NCI-H510A treated with DMSO at 0.1 percent for 48 hours (cell line): Measurements from ENCODE around the gene RIMS4.

ENCODE experiments used
- DNase-seq: peaks from one replicate; lab custom pipeline; 2025; lab: John Stamatoyannopoulos, UW

The RIMS4 gene

GRCh38 chr20:44742304-44743079, 67.9 kb downstream of the RIMS4 start:
- no peak for DNase-seq

DNA sequence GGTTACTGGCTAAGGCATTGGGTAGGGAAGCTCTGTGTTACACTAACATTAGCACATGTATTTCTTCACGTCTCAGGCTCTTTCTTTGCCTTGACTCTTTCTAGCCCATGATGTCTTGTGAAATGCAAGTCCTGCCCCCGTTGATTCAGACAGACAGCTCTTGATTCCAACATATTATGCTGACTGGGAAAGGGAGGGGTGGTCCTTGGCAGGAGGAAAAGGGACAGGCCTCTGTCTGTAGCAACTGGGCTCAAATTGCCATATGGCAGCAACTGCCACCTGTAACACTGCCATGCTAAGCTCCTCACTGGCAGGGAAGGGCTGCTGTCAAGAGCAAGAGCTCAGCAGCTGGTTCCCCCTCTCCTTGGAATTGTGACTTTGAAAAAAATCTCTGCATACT, 70.4 kb downstream of the RIMS4 start:
- DNase-seq = no peak

GRCh38 chr20:44738813-44739477, 71.4 kb downstream of the RIMS4 start:
- DNase-seq = peak; percentile 18

GRCh38 chr20:44737116-44737515, 73.2 kb downstream of the RIMS4 start:
- DNase-seq = no peak

DNA sequence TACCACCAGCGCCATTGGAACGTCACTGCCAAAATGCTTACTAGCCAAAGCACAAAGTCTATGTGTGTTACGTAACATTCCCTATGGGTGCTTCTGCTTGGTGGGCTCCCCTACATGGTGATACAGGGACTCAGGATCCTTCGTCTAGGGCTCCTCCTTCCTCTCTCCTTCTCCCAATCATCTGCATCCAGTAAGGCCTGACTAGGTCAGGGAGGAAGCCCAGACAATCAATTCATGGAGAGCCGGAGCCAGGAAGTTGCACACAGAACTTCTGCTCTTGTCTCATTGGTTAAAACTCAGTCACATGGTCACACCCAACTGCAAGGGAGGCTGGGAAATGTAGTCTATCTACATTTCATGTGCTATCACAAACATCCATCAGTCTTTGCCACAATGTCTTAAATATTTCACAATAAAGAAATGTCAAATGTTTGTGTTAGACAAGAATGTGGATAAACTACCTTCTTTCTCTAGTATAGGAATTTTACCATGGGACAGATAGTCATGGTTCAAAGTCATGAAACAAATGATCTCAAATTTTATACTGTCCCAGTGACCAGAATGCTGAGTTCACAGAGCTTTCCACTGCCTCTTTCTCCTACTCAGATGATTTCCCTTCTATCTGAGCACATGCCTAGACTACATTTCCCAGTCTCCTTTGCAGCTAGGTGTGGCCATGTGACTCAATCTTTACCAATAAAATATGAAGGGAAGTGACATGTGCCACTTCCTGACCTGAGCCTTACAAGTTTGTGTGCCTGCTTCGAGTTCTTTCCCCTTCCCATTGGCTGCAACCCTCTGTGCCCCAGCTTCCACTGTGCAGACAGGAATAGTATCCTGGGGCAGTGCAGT, 74.0 kb downstream of the RIMS4 start:
- peak; percentile 11 for DNase-seq

- DNase-seq = no peak
Measured at GRCh38 chr20:44735816-44736169, 74.6 kb downstream of the RIMS4 start.

DNA sequence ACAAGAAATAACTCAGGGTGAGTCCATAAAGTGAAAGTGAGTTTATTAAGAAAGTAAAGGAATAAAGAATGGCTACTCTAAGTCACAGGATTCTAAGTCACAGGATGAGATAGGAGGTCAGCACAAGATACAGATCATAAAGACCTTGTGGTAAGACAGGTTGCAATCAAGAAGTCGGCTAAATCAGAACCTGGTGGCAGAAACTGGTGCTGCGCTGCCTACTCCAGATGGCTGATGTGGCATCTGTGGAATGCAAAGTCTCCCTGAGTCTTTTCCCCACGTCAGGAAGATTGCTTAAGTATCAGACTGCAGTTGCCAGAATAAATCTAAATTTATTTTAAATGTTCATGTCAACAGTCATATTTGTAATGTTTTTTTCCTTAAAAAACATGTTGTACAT, 75.4 kb downstream of the RIMS4 start:
- DNase-seq = no peak

GRCh38 chr20:44733341-44734069, 76.8 kb downstream of the RIMS4 start:
- peak; percentile 41 for DNase-seq

- no peak for DNase-seq
Measured at GRCh38 chr20:44732327-44732726, 78.0 kb downstream of the RIMS4 start.

GRCh38 chr20:44731657-44732056, 78.7 kb downstream of the RIMS4 start:
- no peak for DNase-seq

DNA sequence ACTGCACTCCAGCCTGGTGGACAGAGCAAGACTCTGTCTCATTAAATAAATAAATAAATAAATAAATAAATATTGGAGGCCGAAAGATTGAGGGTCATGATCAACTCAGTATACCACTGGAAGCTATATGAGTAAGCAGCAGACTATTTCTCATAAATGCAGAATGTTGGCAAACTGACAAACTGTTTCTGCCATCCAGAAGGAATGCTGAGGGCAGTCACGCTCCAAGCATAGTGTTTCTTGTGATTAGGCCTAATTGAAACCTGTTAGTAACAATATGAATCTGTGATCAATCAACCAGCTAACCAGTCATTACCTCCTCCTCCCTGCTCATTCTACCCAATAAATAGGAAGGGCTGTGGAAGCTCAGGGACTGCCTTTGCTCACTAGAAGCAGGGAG, 79.9 kb downstream of the RIMS4 start:
- no peak for DNase-seq

DNA sequence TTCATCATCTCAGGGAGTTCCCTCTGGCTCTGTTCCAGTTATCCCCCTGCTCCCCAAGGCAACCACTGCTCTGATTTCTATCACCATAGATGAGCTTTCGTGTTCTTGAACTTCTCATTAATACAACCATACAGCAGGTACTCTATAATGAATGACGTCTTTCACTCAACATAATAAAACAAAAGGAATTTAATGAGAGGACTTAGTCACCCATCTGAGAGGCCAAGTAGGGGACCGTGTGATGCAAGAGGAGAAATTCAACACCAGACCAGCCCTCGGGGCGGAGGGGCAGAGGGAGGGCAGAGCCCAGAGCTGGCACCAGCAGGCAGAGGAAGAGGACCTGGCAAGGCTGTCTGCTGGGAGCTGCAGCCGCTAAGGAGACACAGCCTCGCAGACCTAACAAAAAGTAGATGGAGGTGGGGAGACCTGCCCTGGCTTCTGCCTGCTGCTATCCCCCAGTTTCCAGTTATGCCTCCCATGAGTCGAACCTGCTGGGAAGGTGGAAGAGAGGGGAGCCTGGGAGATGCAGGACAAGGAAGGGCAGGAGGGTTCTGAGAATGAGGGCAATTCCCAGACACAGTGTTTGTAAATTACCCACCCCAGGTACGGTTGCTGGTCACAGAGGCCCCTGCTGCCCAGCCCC, 81.4 kb downstream of the RIMS4 start:
- peak; percentile 73 for DNase-seq

- DNase-seq = no peak
Measured at GRCh38 chr20:44727651-44728050, 82.7 kb downstream of the RIMS4 start.

DNA sequence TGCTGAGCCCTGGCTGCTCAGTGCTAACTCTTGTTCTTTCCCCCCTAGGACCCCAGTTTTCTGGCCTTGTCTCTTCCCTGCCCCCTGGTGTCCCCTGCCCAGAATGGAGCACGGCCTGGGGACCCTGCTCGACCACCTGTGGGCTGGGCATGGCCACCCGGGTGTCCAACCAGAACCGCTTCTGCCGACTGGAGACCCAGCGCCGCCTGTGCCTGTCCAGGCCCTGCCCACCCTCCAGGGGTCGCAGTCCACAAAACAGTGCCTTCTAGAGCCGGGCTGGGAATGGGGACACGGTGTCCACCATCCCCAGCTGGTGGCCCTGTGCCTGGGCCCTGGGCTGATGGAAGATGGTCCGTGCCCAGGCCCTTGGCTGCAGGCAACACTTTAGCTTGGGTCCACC, 83.3 kb downstream of the RIMS4 start:
- no peak for DNase-seq

DNA sequence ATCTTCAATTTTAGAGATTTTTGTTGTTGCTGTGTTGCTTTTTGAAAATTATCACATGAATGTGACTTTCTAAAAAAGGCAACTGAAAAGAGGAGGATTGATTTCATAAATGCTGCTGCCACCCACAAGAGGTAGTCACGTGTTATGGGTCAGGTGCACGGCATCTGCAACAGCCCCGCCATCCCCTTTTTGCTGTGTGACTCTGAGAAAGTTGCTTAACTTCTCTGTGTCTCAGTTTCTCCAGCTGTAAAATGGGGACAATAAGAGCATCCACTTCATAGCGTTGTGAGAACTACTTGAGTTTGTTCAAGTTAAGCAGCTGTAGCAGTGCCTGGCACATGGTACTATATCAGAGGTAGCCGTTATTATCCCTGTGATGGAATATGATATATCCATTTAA, 84.5 kb downstream of the RIMS4 start:
- no peak for DNase-seq

DNA sequence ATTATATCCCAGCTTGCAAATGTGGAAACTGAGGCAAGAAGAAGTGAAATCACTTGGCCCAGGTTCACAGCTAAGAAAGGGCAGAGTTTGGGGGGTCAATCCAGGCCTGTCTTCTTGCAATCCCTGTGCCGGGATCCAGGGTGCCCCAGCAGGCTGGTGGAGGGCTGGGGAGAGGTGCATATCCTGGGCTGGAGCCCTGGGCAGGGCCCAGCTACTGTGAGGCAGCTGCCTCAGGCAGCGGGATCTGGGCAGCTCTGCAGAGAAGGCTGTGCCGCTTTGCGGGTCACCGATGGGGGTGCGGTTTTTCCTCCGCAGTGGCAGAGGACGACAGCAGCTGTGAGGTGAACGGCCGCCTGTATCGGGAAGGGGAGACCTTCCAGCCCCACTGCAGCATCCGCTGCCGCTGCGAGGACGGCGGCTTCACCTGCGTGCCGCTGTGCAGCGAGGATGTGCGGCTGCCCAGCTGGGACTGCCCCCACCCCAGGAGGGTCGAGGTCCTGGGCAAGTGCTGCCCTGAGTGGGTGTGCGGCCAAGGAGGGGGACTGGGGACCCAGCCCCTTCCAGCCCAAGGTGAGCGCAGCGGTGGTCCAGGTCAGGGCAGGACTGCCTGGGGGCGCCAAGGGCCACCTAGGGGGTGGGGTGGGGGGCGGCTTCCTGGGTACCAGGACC, 85.8 kb downstream of the RIMS4 start:
- no peak for DNase-seq

DNA sequence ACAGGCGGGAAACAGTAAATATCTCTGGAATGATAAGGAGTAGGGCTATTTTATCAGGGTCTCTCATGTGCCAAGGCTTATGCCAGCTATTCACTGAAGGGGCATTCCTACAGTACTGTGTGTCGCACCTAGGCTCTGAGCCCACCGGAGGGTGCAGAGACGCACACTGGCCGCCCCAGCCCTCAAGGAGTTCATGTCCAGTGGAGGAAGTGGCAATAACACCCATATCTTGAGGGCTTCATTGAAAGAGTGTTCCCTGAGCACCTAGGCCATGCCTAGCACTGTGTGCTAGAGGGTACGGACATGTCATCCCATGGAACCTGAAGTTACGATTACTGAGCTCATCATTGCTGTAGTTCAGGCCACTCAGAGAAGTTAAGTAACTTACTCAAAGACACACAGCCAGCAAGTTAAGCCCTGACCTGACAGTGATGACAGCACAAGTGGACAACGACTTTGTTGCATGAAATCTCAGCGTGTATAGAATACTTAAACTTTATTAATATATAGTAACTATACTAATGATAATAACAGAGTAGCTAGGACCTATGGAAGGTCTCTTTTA, 86.5 kb downstream of the RIMS4 start:
- no peak for DNase-seq

- no peak for DNase-seq
Measured at GRCh38 chr20:44723391-44723790, 87.0 kb downstream of the RIMS4 start.

DNA sequence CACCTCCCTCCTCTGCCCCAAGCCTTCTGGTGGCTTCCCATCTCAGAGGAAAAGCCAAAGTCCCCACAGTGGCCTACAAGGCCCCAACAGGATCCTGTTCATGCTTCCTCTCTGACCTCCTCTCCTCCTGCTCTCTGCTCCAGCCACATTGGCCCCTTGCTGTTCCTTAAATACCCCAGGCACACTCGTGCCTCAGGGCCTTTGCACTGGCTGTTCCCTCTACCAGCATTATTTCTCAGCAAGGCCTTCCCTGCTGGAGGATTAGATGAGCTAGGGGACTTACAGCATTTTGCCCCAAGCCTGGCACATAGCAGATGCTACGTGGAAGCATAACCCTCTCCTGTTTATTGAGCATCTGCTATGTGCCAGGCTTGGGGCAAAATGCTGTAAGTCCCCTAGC, 87.4 kb downstream of the RIMS4 start:
- DNase-seq = no peak

DNA sequence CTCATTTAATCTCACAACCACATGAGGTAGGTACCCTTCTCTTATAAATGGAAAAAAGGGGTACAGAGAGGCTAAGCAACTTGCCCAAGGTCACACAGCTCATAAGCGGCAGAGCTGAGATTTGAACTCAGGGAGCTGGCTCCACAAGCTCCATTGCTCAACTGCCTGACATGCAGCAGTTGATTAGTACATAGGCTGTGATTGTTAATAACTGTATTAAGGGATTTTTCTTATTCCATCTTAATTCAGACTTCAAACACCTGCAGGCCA, 88.6 kb downstream of the RIMS4 start:
- DNase-seq = no peak
